ENCODE data around the gene LRRIQ3.
"Not testable (repeated sequence)": the region's sequence is repeated elsewhere in the genome, so short reads cannot be mapped to it uniquely, and the experiment has no call there.

Gene LRRIQ3, protein sequence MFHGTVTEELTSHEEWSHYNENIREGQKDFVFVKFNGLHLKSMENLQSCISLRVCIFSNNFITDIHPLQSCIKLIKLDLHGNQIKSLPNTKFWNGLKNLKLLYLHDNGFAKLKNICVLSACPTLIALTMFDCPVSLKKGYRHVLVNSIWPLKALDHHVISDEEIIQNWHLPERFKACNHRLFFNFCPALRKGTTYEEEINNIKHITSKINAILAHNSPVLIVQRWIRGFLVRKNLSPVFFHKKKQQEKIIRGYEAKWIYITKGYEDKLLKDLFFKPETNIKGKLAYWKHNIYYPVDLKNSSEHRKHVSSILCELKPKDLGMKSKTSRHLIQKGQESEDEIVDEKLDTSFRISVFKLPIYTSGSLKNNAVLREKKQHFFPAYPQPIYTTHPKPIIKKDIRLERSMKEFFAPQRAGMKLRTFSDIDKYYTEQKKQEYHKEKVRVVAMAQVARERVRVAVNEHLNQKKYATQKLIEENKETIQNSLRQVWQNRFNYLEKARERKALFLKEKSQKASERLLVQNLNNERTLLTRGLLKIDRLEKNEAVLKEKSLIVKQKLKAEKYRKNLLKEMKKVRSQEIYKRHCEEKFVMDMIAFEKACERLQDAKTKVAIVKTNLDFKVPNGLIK

DNA sequence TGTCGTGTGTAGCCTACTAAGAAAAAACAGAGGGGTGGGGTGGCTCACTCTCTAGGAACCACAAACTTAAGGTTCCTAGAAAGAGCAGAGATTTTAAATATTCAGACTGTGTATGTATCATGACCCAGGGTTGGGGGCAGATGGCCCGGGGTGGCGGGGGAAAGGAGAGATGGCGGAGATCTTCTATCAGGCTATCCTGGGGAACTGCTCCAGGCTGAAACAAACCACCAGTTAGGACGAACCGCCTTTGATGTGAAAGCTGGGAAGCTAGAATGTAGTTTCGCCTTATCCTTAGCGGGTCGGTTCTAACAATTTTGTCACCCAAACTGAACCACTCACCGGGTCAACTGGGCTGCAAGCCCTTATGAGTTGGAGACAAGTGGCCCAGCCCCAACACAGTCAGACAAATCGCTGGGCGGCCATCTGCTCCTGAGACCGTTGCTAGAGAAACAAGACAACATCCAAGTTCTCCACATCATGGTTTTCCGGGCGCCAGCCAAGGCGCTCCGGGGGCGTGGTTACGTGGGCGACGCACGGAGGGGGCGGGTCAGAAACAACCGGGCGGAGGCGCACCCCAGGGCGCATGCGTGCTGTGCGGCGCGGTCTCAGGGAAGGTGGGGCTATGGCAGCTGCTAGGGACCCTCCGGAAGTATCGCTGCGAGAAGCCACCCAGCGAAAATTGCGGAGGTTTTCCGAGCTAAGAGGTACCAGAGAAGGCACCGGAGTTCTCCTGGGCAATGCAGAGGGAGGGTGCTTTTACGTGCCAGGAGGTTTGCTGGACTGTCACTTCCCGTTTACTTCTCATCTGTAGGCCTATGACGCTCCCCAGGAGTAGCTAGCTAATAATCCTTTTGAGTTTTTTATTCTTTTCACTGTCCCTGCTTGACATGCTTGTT, at the start of gene LRRIQ3, which contains the start of gene FPGT:
LRRIQ3 (minus strand) TSS at position 520 of the 896 bp plus-strand sequence. CDS start 14,492 bp downstream, outside the sequence.
FPGT (plus strand) TSS at position 586 of the 896 bp plus-strand sequence; CDS start at position 623, 37 bp downstream.
- DNase-seq: peak; percentile 93

DNA sequence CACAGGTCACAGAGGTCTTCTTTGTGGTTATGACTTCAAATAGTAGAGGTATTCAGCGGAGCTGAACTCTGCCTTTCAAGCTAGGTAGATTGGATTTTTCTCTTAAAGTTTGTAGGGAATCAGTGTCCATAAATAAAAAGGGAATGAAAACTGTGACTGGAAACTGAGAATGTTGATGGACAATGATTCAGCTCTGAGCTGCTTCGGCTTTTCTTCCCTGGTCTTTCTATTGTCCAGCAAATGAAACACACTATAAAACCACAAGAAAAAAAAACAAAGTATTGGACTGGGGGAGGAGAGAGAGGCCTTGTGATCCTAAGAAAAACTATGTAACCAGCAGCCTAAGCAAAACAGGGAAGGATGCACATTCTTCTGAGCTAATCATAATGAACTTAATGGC, 48.3 kb upstream of the LRRIQ3 start:
- no peak for DNase-seq

DNA sequence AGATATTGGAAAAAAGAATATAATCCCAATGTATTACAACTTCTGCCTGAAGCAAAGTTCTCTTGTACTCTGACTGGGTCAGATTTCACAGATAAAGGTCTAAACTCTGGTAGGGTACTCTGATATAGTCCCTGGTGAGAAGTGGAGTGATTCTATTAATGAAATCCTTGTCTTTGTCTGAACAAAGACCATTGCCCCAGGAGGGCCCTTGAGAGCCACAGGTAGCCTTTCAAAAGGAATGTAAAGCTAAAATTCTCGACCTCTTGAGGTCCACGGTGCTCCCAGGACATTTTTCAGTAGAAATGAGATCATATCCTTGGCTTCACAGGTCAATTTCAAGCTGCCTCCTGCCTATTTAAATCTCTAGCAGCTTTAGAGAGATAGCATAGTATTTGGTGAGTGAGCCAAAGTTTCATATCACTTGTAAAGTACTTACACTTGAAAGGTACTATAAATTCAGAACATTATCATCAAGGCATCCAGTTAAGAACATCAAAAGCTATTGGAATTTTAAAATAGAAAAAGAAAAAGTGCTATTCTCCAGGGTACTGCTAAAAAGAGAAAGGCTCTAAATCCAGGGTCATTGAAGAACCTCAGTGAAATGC, 47.3 kb upstream of the LRRIQ3 start:
- no peak for DNase-seq

DNA sequence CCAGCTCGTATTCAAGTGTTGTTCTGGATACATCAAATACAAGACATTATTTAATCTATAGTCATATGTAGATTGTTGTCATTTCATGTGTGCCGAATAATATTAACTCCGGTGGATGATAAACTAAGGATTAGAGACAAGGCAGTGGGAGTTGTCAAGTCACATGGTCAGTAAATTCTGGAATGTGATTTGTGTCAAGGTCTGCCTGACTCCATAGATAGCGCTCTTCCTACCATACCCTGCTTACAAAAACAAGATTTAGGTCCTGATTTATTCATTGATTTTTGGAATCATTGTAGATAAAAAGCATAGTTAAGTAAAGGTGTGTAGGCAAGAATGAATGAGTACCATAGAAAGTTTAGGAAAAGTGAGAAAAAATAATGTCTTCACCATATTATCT, 39.8 kb upstream of the LRRIQ3 start:
- DNase-seq: no peak

DNA sequence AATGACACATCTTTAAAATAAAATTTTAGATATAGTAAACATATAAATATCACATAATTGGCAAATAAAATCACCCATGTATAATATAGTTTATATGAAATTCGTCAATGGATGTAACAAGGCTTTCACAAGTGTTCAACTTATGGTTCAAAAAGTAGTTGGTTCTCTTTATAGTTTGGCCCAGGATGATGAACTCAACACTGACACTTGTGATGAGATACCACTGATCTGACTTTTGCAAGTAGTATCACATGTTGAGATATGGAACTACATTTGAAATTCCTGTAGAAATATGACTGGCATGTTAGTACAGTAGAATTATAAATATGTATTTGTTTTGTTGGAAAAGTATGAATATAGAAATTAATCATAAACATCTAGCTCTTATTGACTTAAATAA, 39.1 kb upstream of the LRRIQ3 start:
- DNase-seq: no peak

DNA sequence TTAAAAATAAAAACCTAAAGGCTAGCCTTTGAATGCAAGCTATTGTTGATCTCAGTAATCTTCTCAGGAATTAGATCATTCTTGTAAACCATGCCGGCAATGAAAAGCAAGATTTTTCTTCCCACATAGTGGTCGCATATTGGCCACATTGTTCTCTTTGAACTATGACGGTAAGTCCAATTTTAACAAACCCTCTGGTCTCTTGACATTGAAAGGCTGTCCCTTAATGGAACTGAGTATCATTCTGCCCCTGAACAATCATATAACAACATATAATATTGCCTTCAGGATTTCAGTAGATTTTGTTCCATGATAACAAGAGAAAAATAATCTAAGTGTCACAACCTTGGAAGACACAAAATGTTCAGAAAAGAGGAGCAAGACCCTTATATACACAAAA, 38.5 kb upstream of the LRRIQ3 start:
- DNase-seq: no peak

DNA sequence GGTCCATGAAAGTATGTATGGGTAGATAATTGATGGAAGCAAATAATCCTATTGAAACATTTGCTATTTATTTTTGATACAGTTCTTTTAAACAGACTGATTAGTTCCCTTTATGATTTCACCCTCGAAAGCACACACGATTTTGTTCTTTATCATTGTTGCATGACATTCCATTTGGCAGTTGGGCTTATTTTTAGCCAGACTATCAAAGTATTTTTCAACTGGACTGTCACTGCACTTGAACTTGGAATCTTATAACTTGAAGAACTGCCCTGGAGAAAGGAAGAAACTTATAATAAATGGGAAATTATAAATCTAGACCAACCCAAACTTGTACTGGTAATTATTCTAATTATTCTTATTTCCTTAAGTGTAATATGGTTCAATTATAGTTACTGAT, 37.2 kb upstream of the LRRIQ3 start, which contains the start of gene TNNI3K:
TNNI3K (plus strand) TSS at position 235 of the 400 bp plus-strand sequence; CDS start at position 300, 65 bp downstream.
- no peak for DNase-seq

DNA sequence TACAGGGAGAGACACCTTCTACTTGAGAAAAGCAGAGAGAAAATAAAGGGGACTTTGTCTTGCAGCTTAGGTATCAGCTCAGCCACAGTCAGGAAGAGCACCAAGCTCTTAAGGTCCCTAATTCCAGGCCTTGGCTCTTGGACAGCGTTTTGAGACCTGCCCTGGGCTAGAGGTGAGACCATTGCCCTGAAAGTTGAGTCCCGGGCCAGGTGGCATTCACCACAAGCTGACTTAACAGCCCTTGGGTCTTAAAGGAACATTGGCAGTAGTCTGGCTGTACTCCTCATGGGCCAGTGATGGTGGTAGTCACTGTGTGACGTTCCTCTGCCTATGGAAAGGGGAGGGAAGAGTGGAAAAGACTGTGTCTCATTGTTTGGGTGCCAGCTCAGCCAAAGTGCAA, 25.5 kb upstream of the LRRIQ3 start:
- DNase-seq: no peak

DNA sequence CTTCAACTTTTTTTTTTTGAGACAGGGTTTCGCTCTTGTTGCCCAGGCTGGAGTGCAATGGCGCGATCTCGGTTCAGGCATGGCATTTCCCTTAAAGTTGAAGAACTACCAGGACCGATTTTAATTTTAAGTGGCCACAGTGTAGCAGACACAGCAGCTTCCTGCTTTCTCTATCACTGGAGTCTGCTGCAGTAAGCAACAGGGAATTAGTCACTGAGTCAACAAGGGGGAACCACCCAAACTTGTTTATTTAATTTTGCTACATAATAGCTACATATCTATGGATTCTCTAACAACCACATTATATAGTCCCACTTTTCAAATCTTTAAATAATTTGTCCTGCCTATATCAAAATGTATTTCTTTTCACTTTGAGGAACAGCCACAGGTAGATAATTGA, 24.7 kb upstream of the LRRIQ3 start:
- DNase-seq: no peak

DNA sequence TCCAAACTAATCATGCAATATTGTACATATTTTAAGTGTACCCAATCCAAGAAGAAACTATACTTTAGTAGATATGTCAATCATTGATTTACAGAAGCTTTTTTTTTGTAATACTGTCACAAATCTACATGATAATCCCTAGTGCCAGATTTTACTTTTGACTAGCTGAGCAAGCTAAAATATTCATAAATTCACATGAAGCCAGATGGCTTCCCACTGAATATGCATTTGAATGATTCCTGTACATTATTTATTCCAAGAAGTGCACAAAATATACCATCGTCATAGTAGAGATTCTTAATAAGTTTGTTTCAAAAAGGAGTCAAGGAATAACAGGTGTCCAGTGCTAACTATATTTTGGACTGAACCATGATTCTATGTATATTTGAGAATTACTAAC, 17.3 kb upstream of the LRRIQ3 start:
- no peak for DNase-seq

DNA sequence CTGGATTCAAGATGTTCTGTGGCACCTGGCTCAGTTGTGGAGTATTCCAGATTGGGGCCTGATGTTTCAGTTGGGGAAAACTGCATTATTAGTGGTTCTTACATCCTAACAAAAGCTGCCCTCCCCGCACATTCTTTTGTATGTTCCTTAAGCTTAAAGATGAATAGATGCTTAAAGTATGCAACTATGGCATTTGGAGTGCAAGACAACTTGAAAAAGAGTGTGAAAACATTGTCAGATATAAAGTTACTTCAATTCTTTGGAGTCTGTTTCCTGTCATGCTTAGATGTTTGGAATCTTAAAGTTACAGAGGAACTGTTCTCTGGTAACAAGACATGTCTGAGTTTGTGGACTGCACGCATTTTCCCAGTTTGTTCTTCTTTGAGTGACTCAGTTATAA, 7.3 kb upstream of the LRRIQ3 start:
- no peak for DNase-seq

DNA sequence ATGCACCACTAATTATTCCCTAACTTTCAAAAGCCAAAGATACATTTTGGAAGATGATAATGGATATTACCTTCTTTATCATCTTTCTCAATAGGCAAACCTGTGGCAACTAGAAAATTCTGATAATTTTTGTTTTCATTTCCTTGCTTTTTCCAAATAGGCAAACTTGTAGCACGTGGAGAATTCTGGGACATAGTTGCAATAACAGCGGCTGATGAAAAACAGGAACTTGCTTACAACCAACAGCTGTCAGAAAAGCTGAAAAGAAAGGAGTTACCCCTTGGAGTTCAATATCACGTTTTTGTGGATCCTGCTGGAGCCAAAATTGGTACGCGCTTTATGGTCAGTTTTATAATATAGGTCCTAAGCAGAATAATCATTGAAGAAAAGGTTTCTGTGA, 1.5 kb upstream of the LRRIQ3 start:
- DNase-seq: no peak

DNA sequence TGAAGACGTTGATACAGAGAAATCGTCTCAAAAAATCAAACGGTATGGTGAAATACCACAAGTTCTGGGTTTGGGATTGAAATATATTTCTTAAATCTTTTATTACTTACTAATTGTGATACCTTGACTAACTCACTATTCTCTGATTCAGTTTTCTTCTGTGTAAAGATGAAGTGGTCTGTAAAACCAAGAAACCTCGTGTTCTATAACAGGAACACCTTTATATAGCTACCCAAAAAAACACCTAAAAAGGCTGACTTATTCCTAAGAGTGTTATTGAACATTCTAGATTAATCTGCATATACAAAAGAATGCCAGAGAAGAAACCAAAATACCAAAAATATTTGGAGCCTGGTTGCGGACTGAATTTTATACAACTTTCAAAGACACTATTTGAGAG, 721 bp downstream of the LRRIQ3 start:
- DNase-seq: no peak

DNA sequence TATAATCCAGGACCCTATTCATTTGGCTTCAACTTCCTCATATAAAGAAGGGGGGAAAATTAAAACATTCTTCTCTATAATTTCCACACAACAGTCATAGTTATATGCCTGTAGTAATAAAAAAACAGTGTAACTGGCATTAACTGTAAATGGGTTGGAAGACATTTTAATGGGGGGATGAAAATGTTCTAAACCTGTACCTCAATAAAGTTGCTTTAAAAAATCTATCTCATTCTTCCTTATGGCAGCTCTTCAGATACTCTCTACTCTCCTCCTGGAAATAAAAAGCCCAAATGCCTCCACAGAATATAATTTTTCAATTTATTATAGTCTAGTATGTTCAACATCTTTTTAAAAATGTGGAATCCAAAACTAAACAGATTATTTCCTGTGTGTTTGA, 2.6 kb downstream of the LRRIQ3 start:
- no peak for DNase-seq

DNA sequence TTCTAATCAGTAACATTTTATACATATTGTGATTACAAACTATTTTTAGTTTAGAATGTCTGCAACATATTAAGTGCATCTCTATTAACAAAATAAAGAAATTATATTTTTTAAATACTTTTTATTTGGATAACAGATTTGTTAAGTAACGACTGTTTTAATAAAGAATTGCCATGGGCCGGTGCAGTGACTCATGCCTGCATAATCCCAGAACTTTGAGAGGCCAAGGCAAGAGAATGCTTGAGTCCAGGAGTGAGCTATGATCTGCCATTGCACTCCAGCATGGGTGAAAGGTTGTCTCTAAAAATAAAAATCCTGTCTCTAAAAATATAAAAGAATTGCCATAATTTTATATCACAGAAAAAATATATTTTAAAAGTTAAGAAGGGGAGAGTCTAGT, 4.1 kb downstream of the LRRIQ3 start:
- no peak for DNase-seq

DNA sequence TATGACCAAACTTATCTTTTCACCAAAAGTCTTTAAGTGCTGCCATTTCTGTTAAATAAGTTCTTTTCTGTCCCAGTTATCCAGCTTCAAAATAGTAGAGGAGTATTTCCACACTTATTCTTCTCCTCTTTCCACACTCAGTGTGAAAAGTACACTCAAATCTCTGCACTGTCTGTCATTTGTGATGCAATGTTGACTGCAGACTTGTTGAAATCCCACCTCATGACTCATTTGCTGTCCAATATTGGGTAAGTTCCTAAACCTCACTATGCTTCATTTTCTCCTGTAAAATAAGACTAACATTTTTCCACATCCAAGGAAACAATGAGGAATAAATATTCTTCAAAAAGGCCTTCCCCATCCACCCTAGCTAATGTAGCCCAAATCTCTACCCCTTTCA, 17.5 kb downstream of the LRRIQ3 start:
- no peak for DNase-seq

DNA sequence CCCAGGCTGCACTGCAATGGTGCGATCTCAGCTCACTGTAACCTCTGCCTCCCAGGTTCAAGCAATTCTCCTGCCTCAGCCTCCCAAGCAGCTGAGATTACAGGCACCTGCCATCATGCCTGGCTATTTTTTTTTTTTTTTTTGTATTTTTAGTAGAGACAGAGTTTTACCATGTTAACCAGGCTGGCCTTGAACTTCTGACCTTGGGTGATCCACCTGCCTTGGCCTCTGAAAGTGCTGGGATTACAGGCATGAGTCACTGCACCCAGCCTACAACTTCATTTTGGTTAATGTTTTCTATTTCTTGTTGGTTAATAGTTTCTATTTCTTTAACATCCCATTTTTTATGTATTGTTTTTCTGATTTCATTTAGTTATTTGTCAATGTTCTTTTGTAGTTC, 23.6 kb downstream of the LRRIQ3 start:
- DNase-seq: not testable (repeated sequence)

DNA sequence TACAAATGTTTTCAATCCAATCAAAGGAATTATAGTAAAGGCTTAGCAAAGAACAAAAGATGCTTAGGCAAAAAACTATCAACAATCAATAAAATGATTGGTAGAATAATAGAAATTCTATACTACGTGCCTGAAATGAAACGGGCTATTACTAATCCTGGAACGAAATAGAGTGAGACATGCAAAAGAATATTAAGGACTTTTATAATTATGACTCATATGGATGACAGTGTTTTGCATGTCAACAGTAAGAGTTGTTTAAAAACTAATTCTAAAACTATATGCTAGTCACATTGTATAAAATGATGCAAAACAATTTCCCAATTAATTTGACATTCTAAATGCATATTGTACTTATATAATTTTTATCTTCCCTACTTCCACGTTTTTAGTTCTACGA, 35.6 kb downstream of the LRRIQ3 start:
- DNase-seq: no peak

DNA sequence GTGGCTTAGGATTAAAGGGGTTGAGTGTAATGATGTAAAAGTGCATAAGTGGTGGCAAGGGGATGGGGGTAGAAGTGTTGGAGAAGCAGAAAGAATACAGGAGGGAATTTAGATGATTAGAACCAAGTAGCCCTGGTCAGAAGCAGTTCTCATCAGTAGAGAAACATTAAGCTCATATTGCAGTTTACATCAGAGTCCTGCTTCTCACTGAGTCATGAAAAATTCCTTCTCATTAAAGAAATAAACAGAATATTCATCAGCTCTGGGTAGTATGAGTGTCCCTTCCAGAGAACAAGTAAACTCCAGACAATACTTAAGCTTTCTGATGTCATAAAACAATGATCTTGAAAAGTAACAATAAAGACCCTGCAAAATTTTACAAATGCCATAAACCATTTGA, 36.5 kb downstream of the LRRIQ3 start:
- DNase-seq: no peak

DNA sequence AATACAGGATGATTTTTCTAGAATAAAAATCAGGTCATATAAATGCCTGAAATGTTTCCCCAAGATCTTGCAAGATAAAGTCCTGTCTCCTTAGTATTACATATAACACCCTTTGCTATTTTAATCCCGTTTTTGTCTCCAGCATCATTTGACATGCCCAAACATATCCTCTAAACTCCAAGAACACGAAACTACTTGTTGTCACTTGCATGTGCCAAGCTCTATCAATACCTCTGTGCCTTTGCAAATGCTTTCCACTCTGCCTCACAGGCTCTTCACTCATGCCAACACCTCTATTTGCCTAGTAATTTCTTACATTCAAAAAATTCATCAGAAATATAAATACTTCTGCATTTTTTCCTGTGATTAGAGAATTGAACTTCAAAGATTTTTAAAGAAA, 37.9 kb downstream of the LRRIQ3 start:
- DNase-seq: no peak

DNA sequence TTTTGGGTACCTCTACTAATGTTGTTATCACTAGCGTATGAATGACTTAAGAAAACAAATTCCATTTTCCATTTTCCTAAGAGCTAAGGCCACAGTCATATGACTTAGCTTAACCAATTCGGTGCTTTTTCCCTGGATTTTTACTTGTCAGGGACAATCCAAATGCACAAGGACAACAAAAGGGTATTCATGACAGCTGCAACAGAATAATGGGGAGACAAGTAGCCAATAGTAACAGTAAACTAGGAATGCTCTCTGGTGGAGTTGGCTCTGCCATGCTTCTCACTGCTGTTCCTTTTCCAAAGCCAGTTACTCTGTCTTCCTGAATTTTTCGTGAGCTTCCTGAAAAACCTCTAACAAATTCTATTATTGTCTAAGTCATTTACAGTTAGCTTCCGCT, 52.9 kb downstream of the LRRIQ3 start:
- DNase-seq: no peak

DNA sequence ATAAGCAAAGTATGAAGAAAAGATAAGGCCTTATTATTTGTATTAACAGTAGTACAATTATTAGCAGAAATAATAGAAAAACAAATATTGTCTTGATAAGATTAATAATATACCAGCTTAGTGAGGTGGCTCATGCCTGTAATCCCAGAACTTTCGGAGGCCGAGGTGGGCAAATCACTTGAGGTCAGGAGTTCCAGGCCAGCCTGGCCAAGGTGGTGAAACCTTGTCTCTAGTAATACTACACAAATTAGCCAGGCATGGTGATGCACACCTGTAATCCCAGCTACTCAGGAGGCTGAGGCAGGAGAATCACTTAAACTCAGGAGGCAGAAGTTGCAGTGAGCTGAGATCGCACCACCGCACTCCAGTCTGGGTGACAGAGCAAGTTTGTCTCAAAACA, 80.6 kb downstream of the LRRIQ3 start:
- not testable (repeated sequence) for DNase-seq

DNA sequence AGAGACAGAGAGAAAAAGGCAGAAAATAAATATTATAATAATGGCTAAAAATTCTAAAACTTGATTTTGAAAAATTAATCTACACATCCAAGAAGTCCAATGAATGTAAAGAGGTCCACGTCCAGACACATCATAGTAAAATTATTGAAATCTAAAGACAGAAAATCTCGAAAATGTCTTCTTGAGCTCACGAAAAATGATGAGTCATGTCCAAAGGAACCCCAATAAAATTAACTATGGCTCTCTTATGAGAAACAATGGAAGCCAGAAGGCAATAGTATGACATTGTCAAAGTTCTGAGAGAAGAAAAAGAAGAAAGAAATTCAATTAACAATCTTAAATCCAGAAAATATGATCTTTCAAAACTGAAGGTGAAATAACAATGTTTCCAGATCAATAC, 84.6 kb downstream of the LRRIQ3 start:
- DNase-seq: no peak
